Pancreas (tissue), 10 donors: Measurements from ENCODE around the gene BRAT1. TPM values are rescaled to one million over a fixed set of nuclear protein-coding genes. Genes with fewer than 3 reads are reported as not detected.

ENCODE experiments used
- ATAC-seq, 4 donors: fragments of 200-7000 bp; cut with Tn5 transposase; one replicate each; pipeline versions ENCODE4 v1.8.0 to v1.9.1; 2020; ENCODE audit warnings: mild to moderate bottlenecking in 4 of 4, moderate library complexity in 4 of 4
- DNase-seq, 6 donors: peaks; one replicate each; pipeline ENCODE4 v3.0.0-alpha.2; 2020
- FAIRE-seq: peaks from 2 replicates; lab custom pipeline; 2012; peaks lifted over from hg19 to GRCh38; lab: Jason Lieb, UNC
- H3K27ac ChIP-seq, 4 donors: fragments of 200-600 bp; sonication (generic); 1 replicate in 3 of 4; 2 replicates in 1 of 4; pipeline versions ENCODE4 v1.5.0 to v1.8.0; 2020
- H3K27me3 ChIP-seq, 4 donors: fragments of 200-600 bp; one replicate each; pipeline ENCODE4 v1.8.0; 2021
- H3K36me3 ChIP-seq, 3 donors: fragments of 200-600 bp; sonication (generic) in 1 of 3; one replicate each; pipeline versions ENCODE4 v1.5.0 to v1.8.0; 2020 to 2021
- H3K4me1 ChIP-seq, 3 donors: fragments of 200-600 bp; one replicate each; pipeline ENCODE4 v1.8.0; 2021
- H3K4me3 ChIP-seq, 4 donors: fragments of 200-600 bp; sonication (generic) in 2 of 4; one replicate each; pipeline versions ENCODE4 v1.5.0 to v1.8.0; 2020 to 2021
- H3K9me3 ChIP-seq, 4 donors: fragments of 200-600 bp; one replicate each; pipeline ENCODE4 v1.8.0; 2021
- CTCF ChIP-seq, 4 donors: fragments of 200-600 bp; sonication (generic) in 3 of 4; IDR thresholded peaks; one replicate each; pipeline versions ENCODE4 v1.5.0 to v1.8.0; 2021; ENCODE audit warnings: antibody characterized with exemption in 4 of 4
- WGBS, 2 donors: extraction: QIAGEN DNeasy Blood & Tissue Kit; methylation state at CpG; one replicate each; pipeline ENCODE4 v1.1.7; 2013; 5-methylcytosine and 5-hydroxymethylcytosine counted together
- intact Hi-C, 3 donors: fragments of 100-400 bp; cut with DNase I; formaldehyde crosslinking; loops; one replicate each; pipeline versions ENCODE4 v1.11.1 to v1.14.2; 2022
- polyA plus RNA-seq, 2 donors: library from polyadenylated mRNA; stranded (reverse); fragments of 200-250 nt; gene quantifications; one replicate each; pipeline ENCODE4 v1.2.3, GENCODE V29; 2013
- total RNA-seq, 6 donors: library from RNA; stranded (reverse); fragmentation: NEBNext Ultra II Directional in 4 of 6; extraction: Animal tissue kit (Norgen Biotek cat#: 25700) in 4 of 6; gene quantifications; one replicate each; pipeline versions ENCODE4 v1.2.1 to v1.2.4, GENCODE V29; 2021 to 2023
- donor health status: healthy with polysubstance abuse.
- donor health status: DM: no; HTN: no; CAD: no; lungs with moderate emphysema.
- donor health status: DM: no; HTN: no; CAD: no.
- donor health status: control.
- donor health status: control.
- donor health status: Bipolar disorder and iron deficiency.
- donor health status: DM: yes; HTN: yes; CAD: no.
- donor health status: DM: no; HTN: no; CAD: no.
- donor health status: DM: no; HTN: no; CAD: no.
- donor health status: DM: yes; HTN: yes; CAD: no.

The BRAT1 gene
- total and polyA plus RNA-seq, 8 donors, result 11.8 to 54.4 (median 15.2) TPM

GRCh38 chr7:2512713-2513112 is 42.6 kb downstream of the BRAT1 start:
- H3K4me3 ChIP-seq, result no peak overlapping the region
- peaks cover 4 to 13% (median 6%) of the 10 kb centered on the region in 3 donors for H3K4me1 ChIP-seq
- TF ChIP-seq CTCF (IDR thresholded peaks at IDR 0.05), result no peak
- FAIRE-seq, result no peak
- H3K36me3 ChIP-seq, result no peaks in the 10 kb centered on the region
- no peaks in the 10 kb centered on the region for H3K27me3 ChIP-seq
- DNase-seq, result no peak
- no peak for ATAC-seq
- no peak overlapping the region for H3K27ac ChIP-seq
- WGBS, 2 donors, result 88 to 97% methylated on average over 3 of the region's 3 CpGs
- intact Hi-C loops, result no loop called here
- no peaks in the 10 kb centered on the region for H3K9me3 ChIP-seq

- peaks cover 4 to 13% (median 6%) of the 10 kb centered on the region in 3 donors for H3K4me1 ChIP-seq
- no peak for FAIRE-seq
- peak in 1 of 4 donors; percentile 21 for ATAC-seq
- no peak overlapping the region for H3K27ac ChIP-seq
- TF ChIP-seq CTCF (IDR thresholded peaks at IDR 0.05), result no peak
- peak in 1 of 6 donors; percentile 25 for DNase-seq
- WGBS, 2 donors, result 47 to 56% methylated on average over 12 of the region's 12 CpGs
- intact Hi-C loops, result no loop called here
- H3K4me3 ChIP-seq, result no peak overlapping the region
- H3K36me3 ChIP-seq, result no peaks in the 10 kb centered on the region
- H3K27me3 ChIP-seq, result no peaks in the 10 kb centered on the region
- H3K9me3 ChIP-seq, result no peaks in the 10 kb centered on the region
These were observed 43.1 kb downstream of the BRAT1 start for GRCh38 chr7:2512179-2512661.

GRCh38 chr7:2511769-2512168 is 43.6 kb downstream of the BRAT1 start:
- DNase-seq, result peak in 1 of 6 donors; percentile 34

GRCh38 chr7:2510909-2511768 is 44.2 kb downstream of the BRAT1 start:
- H3K27me3 ChIP-seq, result no peaks in the 10 kb centered on the region
- no peaks in the 10 kb centered on the region for H3K36me3 ChIP-seq
- H3K4me3 ChIP-seq, result no peak overlapping the region
- H3K4me1 ChIP-seq, result peaks cover 4 to 13% (median 6%) of the 10 kb centered on the region in 3 donors
- WGBS, 2 donors, result 26 to 36% methylated on average over 26 to 27 of the region's 27 CpGs
- intact Hi-C loops, result no loop called here
- ATAC-seq (peak; percentile 65 to 77 (median 71)), DNase-seq (peak in 1 of 6 donors; percentile 39), FAIRE-seq (no peak)
- H3K27ac ChIP-seq, result peak overlapping the region in 2 of 4 donors; percentile 5 to 28
- no peaks in the 10 kb centered on the region for H3K9me3 ChIP-seq
- no peak for TF ChIP-seq CTCF (IDR thresholded peaks at IDR 0.05)

More at GRCh38 chr7:2511769-2512168, 43.6 kb downstream of the BRAT1 start:
- intact Hi-C loops, result no loop called here
- Histone ChIP-seq H3K36me3 (no peaks in the 10 kb centered on the region), H3K27me3 (no peaks in the 10 kb centered on the region), H3K4me3 (no peak overlapping the region), H3K27ac (peak overlapping the region in 1 of 4 donors; percentile 28), H3K4me1 (peaks cover 4 to 13% (median 6%) of the 10 kb centered on the region in 3 donors), H3K9me3 (no peaks in the 10 kb centered on the region)
- FAIRE-seq (no peak), ATAC-seq (no peak)
- WGBS, 2 donors, result 32 to 49% methylated on average over 16 to 18 of the region's 18 CpGs
- no peak for TF ChIP-seq CTCF (IDR thresholded peaks at IDR 0.05)
